Suprapubic skin (tissue), 4 donors: ENCODE measurements around the gene ARHGEF3. TPM values are rescaled to one million over a fixed set of nuclear protein-coding genes. Genes with fewer than 3 reads are reported as not detected.

Experiments
- DNase-seq, 2 donors: peaks; one replicate each; pipeline ENCODE4 v3.0.0-alpha.2; 2019; ENCODE audit warnings: low spot score in 2 of 2
- H3K27ac ChIP-seq: fragments of 200-600 bp; sonication (generic); one replicate; pipeline ENCODE4 v1.5.1; 2019
- H3K27me3 ChIP-seq: fragments of 200-600 bp; sonication (generic); one replicate; pipeline ENCODE4 v1.5.1; 2019
- H3K36me3 ChIP-seq: fragments of 200-600 bp; sonication (generic); one replicate; pipeline ENCODE4 v1.5.1; 2019
- H3K4me1 ChIP-seq: fragments of 200-600 bp; sonication (generic); one replicate; pipeline ENCODE4 v1.5.1; 2019
- H3K4me3 ChIP-seq: fragments of 200-600 bp; sonication (generic); one replicate; pipeline ENCODE4 v1.5.1; 2019; ENCODE audit warnings: mild to moderate bottlenecking
- H3K9me3 ChIP-seq: fragments of 200-600 bp; sonication (generic); one replicate; pipeline ENCODE4 v1.5.1; 2019
- EP300 ChIP-seq: sonication (generic); formaldehyde crosslinking; IDR thresholded peaks from one replicate; pipeline ENCODE4 v1.6.1; 2017; ENCODE audit warnings: antibody characterized with exemption
- POLR2A ChIP-seq, 2 donors: fragments of 450-650 bp; IDR thresholded peaks; one replicate each; pipeline ENCODE4 v1.6.1; 2017; ENCODE audit warnings: antibody characterized with exemption in 2 of 2, mild to moderate bottlenecking in 2 of 2, moderate library complexity in 2 of 2
- POLR2AphosphoS5 ChIP-seq, 3 donors: sonication (generic); formaldehyde crosslinking; IDR thresholded peaks; one replicate each; pipeline ENCODE4 v1.6.1; 2017; ENCODE audit warnings: antibody characterized with exemption in 3 of 3
- WGBS: methylation state at CpG from one replicate; pipeline ENCODE4 v1.1.5; 2018; 5-methylcytosine and 5-hydroxymethylcytosine counted together
- total RNA-seq, 4 donors: library from RNA; depleted of rRNA; stranded (reverse); fragments of >200 nt; gene quantifications; one replicate each; pipeline ENCODE4 v1.1.0, GENCODE V29; 2016
- TF ChIP-seq, protein P1 (sequence below), 2 donors: fragments of 200-600 bp in 1 of 2; fragments of 450-650 bp in 1 of 2; sonication (generic) in 1 of 2; IDR thresholded peaks; one replicate each; pipeline ENCODE4 v1.5.1; 2016 to 2019; ENCODE audit warnings: antibody characterized with exemption in 2 of 2, mild to moderate bottlenecking in 1 of 2, moderate library complexity in 1 of 2

ARHGEF3 gene
- total RNA-seq, 4 donors from 2014 or later, result 16.3 to 23.0 (median 19.8) TPM

DNA sequence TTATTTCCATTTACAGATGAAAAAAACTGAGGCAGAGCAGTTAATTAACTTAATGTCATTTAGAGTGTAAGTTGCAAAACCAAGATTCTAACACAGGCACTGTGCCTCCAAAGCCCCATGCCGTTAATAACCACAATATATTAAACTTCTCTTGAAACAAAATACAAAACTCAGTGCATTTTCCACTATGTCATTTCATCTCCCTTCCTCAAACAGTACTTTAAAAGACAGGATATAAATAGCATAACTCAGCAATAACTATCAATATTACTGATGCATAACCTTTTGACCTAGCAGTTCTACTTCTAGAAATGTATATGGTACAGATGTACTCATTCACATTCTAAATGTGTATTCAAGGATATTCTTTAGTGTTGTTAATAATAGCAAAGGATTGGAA lies 113.6 kb downstream of the ARHGEF3 start:
- no peaks in the 10 kb centered on the region for H3K27me3 ChIP-seq
- H3K27ac ChIP-seq, result no peak overlapping the region
- TF ChIP-seq, protein P1, sequence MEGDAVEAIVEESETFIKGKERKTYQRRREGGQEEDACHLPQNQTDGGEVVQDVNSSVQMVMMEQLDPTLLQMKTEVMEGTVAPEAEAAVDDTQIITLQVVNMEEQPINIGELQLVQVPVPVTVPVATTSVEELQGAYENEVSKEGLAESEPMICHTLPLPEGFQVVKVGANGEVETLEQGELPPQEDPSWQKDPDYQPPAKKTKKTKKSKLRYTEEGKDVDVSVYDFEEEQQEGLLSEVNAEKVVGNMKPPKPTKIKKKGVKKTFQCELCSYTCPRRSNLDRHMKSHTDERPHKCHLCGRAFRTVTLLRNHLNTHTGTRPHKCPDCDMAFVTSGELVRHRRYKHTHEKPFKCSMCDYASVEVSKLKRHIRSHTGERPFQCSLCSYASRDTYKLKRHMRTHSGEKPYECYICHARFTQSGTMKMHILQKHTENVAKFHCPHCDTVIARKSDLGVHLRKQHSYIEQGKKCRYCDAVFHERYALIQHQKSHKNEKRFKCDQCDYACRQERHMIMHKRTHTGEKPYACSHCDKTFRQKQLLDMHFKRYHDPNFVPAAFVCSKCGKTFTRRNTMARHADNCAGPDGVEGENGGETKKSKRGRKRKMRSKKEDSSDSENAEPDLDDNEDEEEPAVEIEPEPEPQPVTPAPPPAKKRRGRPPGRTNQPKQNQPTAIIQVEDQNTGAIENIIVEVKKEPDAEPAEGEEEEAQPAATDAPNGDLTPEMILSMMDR (IDR thresholded peaks at IDR 0.05), result no peak
- no peak for TF ChIP-seq POLR2A (IDR thresholded peaks at IDR 0.05)
- WGBS, result 56% methylated on average over 1 of the region's 1 CpG
- no peak for DNase-seq
- H3K9me3 ChIP-seq, result no peaks in the 10 kb centered on the region
- peaks cover 5% of the 10 kb centered on the region for H3K4me1 ChIP-seq
- no peaks in the 10 kb centered on the region for H3K36me3 ChIP-seq
- H3K4me3 ChIP-seq, result no peak overlapping the region

DNA sequence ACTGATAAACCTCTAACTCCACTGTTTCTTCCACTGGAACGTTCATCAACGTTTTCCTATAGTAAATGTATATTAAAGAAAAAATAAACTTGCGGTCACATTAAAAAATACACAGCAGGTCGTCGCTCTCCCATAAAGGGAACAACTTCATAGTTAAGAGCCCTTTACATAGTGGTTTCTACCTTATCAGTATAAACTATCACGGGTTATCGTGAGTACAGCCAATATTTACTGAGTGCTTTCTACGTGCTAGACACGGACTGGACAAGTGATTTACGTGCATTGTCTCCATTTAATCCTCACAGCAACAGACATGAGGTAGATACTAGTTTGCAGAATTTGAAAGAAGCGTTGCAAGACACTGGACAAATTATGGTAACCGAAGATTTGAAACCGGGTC lies 117.7 kb downstream of the ARHGEF3 start:
- Histone ChIP-seq H3K4me3 (no peak overlapping the region), H3K27ac (no peak overlapping the region), H3K4me1 (peaks cover 32% of the 10 kb centered on the region), H3K27me3 (no peaks in the 10 kb centered on the region), H3K36me3 (no peaks in the 10 kb centered on the region), H3K9me3 (no peaks in the 10 kb centered on the region)
- no peak for DNase-seq
- TF ChIP-seq EP300 (no peak), POLR2AphosphoS5 (IDR thresholded peaks at IDR 0.05) (no peak), POLR2A (IDR thresholded peaks at IDR 0.05) (no peak)
- TF ChIP-seq, protein P1 (IDR thresholded peaks at IDR 0.05), result no peak
- 98% methylated on average over 13 of the region's 13 CpGs for WGBS

DNA sequence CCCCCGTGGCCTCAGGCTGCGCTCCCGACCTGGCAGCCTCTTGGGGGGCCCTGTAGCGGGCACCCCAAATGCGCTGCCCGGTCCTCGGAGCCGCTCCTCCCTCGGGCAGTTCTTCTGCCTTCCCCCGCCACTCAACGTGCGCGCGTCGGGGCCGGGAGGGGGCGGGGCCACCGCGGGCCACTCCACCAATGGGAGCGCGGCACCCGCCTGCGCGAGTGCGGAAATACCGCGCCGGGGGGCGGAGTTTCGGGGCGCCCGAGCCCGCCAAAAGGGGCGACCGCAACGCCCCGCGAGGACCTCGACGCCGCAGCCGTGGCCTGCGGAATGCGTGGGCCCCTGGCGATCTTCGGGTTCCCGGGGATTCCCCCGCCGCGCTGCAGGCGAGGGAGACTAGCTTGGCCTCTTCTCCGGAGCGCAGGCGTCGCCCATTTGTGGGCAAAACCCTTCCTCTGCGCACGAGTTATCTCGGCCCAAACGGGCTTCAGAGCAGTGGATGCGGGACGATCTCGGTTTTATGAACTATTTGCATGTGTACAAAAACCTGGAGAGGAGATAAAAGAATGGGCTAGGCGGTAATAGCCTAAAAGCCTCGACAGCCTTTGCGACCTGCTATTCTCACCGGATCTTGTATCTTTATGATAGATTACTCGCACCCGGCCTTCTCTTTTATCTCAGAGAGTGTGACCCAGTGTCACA lies 118.5 kb downstream of the ARHGEF3 start, which contains the start of gene TASOR:
TSS of gene TASOR (minus strand) at position 144 of the 696 bp plus-strand sequence. CDS start 259 bp downstream, outside the sequence.
- H3K36me3 ChIP-seq, result no peaks in the 10 kb centered on the region
- peak in 1 of 3 donors; percentile 1 for TF ChIP-seq POLR2AphosphoS5 (IDR thresholded peaks at IDR 0.05)
- TF ChIP-seq POLR2A (IDR thresholded peaks at IDR 0.05), result peak; percentile 52 to 89
- TF ChIP-seq, protein P1 (IDR thresholded peaks at IDR 0.05), result no peak
- no peaks in the 10 kb centered on the region for H3K27me3 ChIP-seq
- peak; percentile 89 for DNase-seq
- no peaks in the 10 kb centered on the region for H3K9me3 ChIP-seq
- peaks cover 32% of the 10 kb centered on the region for H3K4me1 ChIP-seq
- H3K4me3 ChIP-seq, result peak within 1 kb of the TSS; percentile 90
- 66% methylated on average over 9 of the region's 68 CpGs for WGBS
- H3K27ac ChIP-seq, result peak within 1 kb of the TSS; percentile 99

DNA sequence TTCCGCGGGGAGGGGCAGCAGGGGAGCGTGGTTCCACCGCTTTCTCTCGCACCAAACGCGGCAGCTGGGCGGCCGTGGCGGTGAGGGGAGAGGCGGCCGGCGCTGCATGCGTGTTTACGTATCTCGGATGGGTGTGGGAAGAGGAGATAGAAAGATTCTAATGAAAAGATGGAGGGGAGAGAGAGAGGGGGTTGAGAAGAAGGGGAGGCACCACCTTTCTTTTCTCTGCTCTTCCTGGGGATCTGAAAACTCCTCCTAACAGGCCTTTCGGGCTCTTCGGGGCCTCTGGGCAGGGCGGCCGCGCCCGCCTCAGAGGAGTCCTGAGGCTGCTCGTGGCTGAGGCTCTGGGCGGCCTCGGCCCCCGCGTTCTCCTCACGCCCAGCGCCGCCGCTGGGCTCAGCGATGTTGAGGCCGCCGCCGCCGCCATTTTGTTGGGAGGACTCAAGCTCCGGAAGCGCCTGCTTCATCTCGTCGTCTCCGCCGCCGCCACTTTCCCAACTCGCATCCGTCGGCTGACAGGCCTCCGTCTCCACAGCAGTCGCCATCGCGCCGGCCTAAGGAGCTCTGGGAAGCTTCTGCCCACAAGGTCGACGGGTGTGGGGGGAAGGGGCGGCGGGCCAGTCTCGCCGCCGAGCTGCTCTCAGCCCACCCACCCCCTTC lies 119.2 kb downstream of the ARHGEF3 start:
- Histone ChIP-seq H3K4me3 (peak overlapping the region; percentile 90), H3K27me3 (no peaks in the 10 kb centered on the region), H3K27ac (peak overlapping the region; percentile 99), H3K4me1 (peaks cover 32% of the 10 kb centered on the region), H3K9me3 (no peaks in the 10 kb centered on the region), H3K36me3 (no peaks in the 10 kb centered on the region)
- WGBS, result 0% methylated on average over 27 of the region's 58 CpGs
- TF ChIP-seq POLR2A (IDR thresholded peaks at IDR 0.05) (peak in 1 of 2 donors; percentile 70), POLR2AphosphoS5 (IDR thresholded peaks at IDR 0.05) (peak in 2 of 3 donors; percentile 10 to 47), EP300 (no peak)
- peak; percentile 86 to 90 for DNase-seq

DNA sequence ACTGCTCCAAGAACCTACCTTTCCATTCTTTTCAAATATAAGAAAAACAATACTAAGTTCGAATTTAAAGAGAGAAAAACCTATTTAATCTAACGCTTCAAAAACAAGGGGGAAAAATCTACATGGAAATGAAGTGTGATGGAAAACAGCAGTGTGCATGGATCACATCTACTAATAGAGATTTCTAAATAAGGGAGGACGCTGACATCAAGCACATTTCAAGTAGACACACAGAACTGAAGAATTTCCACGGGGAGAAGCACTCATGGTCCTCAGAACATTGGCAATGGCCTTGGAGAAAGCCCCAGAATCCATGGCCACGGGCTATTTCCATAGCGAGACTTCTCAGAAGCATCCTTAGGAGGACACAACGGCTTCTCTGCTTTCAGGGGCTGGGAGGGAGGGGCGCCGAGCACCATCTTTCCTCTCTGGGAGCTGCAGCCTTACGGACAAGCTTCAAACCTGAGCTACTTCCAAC lies 119.7 kb downstream of the ARHGEF3 start:
- peak overlapping the region; percentile 90 for H3K4me3 ChIP-seq
- DNase-seq, result no peak
- 23% methylated on average over 8 of the region's 10 CpGs for WGBS
- H3K36me3 ChIP-seq, result no peaks in the 10 kb centered on the region
- H3K4me1 ChIP-seq, result peaks cover 35% of the 10 kb centered on the region
- H3K27ac ChIP-seq, result peak overlapping the region; percentile 99
- no peaks in the 10 kb centered on the region for H3K9me3 ChIP-seq
- TF ChIP-seq EP300 (no peak), POLR2AphosphoS5 (IDR thresholded peaks at IDR 0.05) (no peak), POLR2A (IDR thresholded peaks at IDR 0.05) (no peak)
- TF ChIP-seq, protein P1 (IDR thresholded peaks at IDR 0.05), result no peak
- no peaks in the 10 kb centered on the region for H3K27me3 ChIP-seq
